WTC11 (cell line): ENCODE results near the gene OPCML. TPM values are rescaled to one million over a fixed set of nuclear protein-coding genes. Genes with fewer than 3 reads are reported as not detected.

Experiments used
- ATAC-seq: fragments of 200-7000 bp; cut with Tn5 transposase; 2 replicates; pipeline ENCODE4 v1.10.0; 2021; ENCODE audit warnings: mild to moderate bottlenecking, moderate library complexity
- CTCF ChIA-PET: fragments of 300-600 bp; sonication (Branson Sonifier 250); formaldehyde crosslinking; loops from one replicate; lab custom pipeline; 2021; ENCODE audit warnings: antibody characterized with exemption; lab: Charles Lee
- POLR2A ChIA-PET: fragments of 350-600 bp; sonication (Branson Sonifier 250); formaldehyde crosslinking; loops from one replicate; lab custom pipeline; 2021; ENCODE audit warnings: antibody characterized with exemption; lab: Charles Lee
- DNase-seq: peaks from one replicate; pipeline ENCODE4 v3.0.0; 2021; ENCODE audit warnings: low spot score
- H3K27ac Mint-ChIP-seq: 2 replicates; pipeline ENCODE4 v1.8.0; 2021; ENCODE audit warnings: mixed read lengths
- H3K27me3 Mint-ChIP-seq: 2 replicates; pipeline ENCODE4 v1.8.0; 2021; ENCODE audit warnings: low read depth, mild to moderate bottlenecking, moderate library complexity, mixed read lengths
- H3K36me3 Mint-ChIP-seq: 2 replicates; pipeline ENCODE4 v1.8.0; 2021; ENCODE audit warnings: mixed read lengths
- H3K4me1 Mint-ChIP-seq: 2 replicates; pipeline ENCODE4 v1.8.0; 2022; ENCODE audit warnings: mixed read lengths
- H3K4me3 Mint-ChIP-seq: 2 replicates; pipeline ENCODE4 v1.8.0; 2021; ENCODE audit warnings: mild to moderate bottlenecking, moderate library complexity, mixed read lengths
- H3K9me3 Mint-ChIP-seq: 2 replicates; pipeline ENCODE4 v1.8.0; 2021; ENCODE audit warnings: mixed read lengths
- ETV6 ChIP-seq: sonication (generic); formaldehyde crosslinking; IDR thresholded peaks from 2 replicates; pipeline ENCODE4 v1.8.1; 2022; ENCODE audit warnings: mild to moderate bottlenecking, missing genetic modification reagents
- GTF2I ChIP-seq: fragments of 250-450 bp; sonication (Bioruptor Pico); conservative IDR thresholded peaks from 2 replicates; pipeline ENCODE4 v1.4.0; 2021; ENCODE audit warnings: mild to moderate bottlenecking
- OVOL2 ChIP-seq: fragments of 250-450 bp; sonication (Bioruptor Pico); IDR thresholded peaks from 2 replicates; pipeline ENCODE4 v1.9.0; 2021; ENCODE audit warnings: mild to moderate bottlenecking, borderline replicate concordance
- SMAD3 ChIP-seq: sonication (generic); formaldehyde crosslinking; IDR thresholded peaks from 2 replicates; pipeline ENCODE4 v1.8.0; 2022; ENCODE audit warnings: missing genetic modification reagents, mild to moderate bottlenecking, borderline replicate concordance
- SMAD4 ChIP-seq: sonication (generic); formaldehyde crosslinking; IDR thresholded peaks from 2 replicates; pipeline ENCODE4 v1.8.0; 2022; ENCODE audit warnings: mild to moderate bottlenecking, missing genetic modification reagents
- SP1 ChIP-seq: sonication (generic); formaldehyde crosslinking; conservative IDR thresholded peaks from 2 replicates; pipeline ENCODE4 v1.8.1; 2022; ENCODE audit warnings: missing genetic modification reagents
- ZBTB21 ChIP-seq: sonication (generic); formaldehyde crosslinking; IDR thresholded peaks from 2 replicates; pipeline ENCODE4 v1.8.1; 2023; ENCODE audit warnings: mild to moderate bottlenecking, missing genetic modification reagents, borderline replicate concordance
- ZNF317 ChIP-seq: sonication (generic); formaldehyde crosslinking; IDR thresholded peaks from 2 replicates; pipeline ENCODE4 v1.8.1; 2023; ENCODE audit warnings: low read depth, mild to moderate bottlenecking, moderate library complexity, missing genetic modification reagents, borderline replicate concordance
- total RNA-seq: library from RNA; stranded (reverse); gene quantifications from 3 replicates; pipeline ENCODE4 v1.2.3, GENCODE V29; 2021
- TF ChIP-seq, protein P1 (sequence below): fragments of 250-450 bp; sonication (Bioruptor Pico); IDR thresholded peaks from 2 replicates; pipeline ENCODE4 v1.9.0; 2021; ENCODE audit warnings: mild to moderate bottlenecking
- TF ChIP-seq, protein P2 (sequence below): sonication (generic); formaldehyde crosslinking; IDR thresholded peaks from 2 replicates; pipeline ENCODE4 v1.8.1; 2022; ENCODE audit warnings: missing genetic modification reagents, borderline replicate concordance
- TF ChIP-seq, protein P3 (sequence below): sonication (generic); formaldehyde crosslinking; conservative IDR thresholded peaks from 2 replicates; pipeline ENCODE4 v1.8.1; 2023; ENCODE audit warnings: mild to moderate bottlenecking, low read depth, missing genetic modification reagents, moderate library complexity
- TF ChIP-seq, protein P4 (sequence below): sonication (generic); formaldehyde crosslinking; IDR thresholded peaks from 2 replicates; pipeline ENCODE4 v1.8.1; 2023; ENCODE audit warnings: mild to moderate bottlenecking, moderate library complexity, missing genetic modification reagents
- TF ChIP-seq, protein P5 (sequence below): fragments of 200-600 bp; IDR thresholded peaks from 2 replicates; pipeline ENCODE4 v1.8.0; 2022; ENCODE audit warnings: antibody characterized with exemption
- TF ChIP-seq, protein P6 (sequence below): sonication (generic); formaldehyde crosslinking; IDR thresholded peaks from 2 replicates; pipeline ENCODE4 v1.8.0; 2022; ENCODE audit warnings: mild to moderate bottlenecking, missing genetic modification reagents
- TF ChIP-seq, protein P7 (sequence below): fragments of 250-450 bp; sonication (Bioruptor Pico); IDR thresholded peaks from 2 replicates; pipeline ENCODE4 v1.9.0; 2021; ENCODE audit warnings: moderate library complexity, mild to moderate bottlenecking, inconsistent platforms, borderline replicate concordance

OPCML gene
- total RNA-seq, 1 experiment from 2014 or later: 1.5 TPM

DNA sequence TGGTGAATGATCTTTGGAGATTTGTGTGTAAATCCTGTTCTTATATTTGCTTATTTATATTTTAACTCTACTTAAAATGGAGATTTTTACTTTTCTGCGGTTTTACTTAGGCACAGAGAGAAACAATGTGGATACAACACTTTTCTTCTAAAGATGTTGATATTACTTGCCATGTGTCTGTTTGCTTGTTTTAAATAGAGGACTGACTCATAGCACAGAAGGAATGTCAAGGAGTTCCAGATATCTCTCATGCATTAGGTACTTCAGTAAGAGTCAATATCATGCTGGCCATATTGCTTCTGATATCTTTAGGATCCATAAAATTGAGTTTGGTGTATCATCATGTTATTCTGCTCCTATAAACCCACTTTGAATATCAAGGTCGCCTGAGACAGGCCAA lies 395.0 kb downstream of the OPCML start:
- POLR2A ChIA-PET: no interaction called here
- H3K27me3 Mint-ChIP-seq: peaks cover 8% of the 10 kb centered on the region

DNA sequence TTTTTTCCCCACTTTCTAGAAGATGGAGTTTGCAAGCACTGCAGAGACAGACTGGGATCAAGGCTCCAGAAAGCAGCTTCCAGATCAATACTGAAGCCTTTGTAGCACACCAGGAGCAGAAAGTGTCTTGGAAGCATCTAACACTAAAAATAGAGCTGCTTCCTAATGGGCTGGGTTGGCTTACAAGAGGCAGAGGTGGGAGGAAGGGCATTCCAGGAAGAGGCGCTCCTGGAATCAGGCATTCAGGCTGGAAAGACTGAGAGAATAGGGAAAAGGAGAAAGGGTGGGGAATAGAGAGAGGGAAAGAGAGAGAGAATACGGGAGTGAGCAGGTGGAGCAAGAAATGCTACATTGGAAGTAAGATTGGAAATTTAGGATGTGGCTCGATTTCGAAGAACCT lies 395.9 kb downstream of the OPCML start:
- Mint-ChIP-seq H3K4me1 (peaks cover 30% of the 10 kb centered on the region), H3K36me3 (no peaks in the 10 kb centered on the region), H3K27ac (peak overlapping the region; percentile 22; the same call in 1 of the 2 replicates), H3K4me3 (no peak overlapping the region), H3K9me3 (peaks cover 5% of the 10 kb centered on the region)
- CTCF ChIA-PET: interaction anchor here (0.6 to 4.0 kb wide), 8 partner anchors 9 to 699 kb away, joined by 3 to 77 read pairs (median 11); no protein-coding TSS in a partner anchor
- ATAC-seq: peak; percentile 58
- DNase-seq: no peak
- no peak for TF ChIP-seq ZBTB21 (CRISPR knock-in tag)
- TF ChIP-seq, protein P1, sequence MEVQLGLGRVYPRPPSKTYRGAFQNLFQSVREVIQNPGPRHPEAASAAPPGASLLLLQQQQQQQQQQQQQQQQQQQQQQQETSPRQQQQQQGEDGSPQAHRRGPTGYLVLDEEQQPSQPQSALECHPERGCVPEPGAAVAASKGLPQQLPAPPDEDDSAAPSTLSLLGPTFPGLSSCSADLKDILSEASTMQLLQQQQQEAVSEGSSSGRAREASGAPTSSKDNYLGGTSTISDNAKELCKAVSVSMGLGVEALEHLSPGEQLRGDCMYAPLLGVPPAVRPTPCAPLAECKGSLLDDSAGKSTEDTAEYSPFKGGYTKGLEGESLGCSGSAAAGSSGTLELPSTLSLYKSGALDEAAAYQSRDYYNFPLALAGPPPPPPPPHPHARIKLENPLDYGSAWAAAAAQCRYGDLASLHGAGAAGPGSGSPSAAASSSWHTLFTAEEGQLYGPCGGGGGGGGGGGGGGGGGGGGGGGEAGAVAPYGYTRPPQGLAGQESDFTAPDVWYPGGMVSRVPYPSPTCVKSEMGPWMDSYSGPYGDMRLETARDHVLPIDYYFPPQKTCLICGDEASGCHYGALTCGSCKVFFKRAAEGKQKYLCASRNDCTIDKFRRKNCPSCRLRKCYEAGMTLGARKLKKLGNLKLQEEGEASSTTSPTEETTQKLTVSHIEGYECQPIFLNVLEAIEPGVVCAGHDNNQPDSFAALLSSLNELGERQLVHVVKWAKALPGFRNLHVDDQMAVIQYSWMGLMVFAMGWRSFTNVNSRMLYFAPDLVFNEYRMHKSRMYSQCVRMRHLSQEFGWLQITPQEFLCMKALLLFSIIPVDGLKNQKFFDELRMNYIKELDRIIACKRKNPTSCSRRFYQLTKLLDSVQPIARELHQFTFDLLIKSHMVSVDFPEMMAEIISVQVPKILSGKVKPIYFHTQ (CRISPR knock-in tag): no peak
- TF ChIP-seq, all 79 proteins: peak for 0
- peaks cover 3% of the 10 kb centered on the region for H3K27me3 Mint-ChIP-seq
- POLR2A ChIA-PET: no interaction called here

More for the DNA sequence above, 395.0 kb downstream of the OPCML start:
- no peak overlapping the region for H3K27ac Mint-ChIP-seq
- ATAC-seq (no peak), DNase-seq (no peak)
- peaks cover 5% of the 10 kb centered on the region for H3K9me3 Mint-ChIP-seq
- H3K36me3 Mint-ChIP-seq: no peaks in the 10 kb centered on the region
- CTCF ChIA-PET: interaction anchor here (1.5 kb wide), 1 partner anchor 482 kb away, joined by 3 read pairs; no protein-coding TSS in a partner anchor
- TF ChIP-seq GTF2I (CRISPR knock-in tag) (no peak), SMAD4 (CRISPR knock-in tag) (no peak), OVOL2 (no peak)
- TF ChIP-seq, protein P2, sequence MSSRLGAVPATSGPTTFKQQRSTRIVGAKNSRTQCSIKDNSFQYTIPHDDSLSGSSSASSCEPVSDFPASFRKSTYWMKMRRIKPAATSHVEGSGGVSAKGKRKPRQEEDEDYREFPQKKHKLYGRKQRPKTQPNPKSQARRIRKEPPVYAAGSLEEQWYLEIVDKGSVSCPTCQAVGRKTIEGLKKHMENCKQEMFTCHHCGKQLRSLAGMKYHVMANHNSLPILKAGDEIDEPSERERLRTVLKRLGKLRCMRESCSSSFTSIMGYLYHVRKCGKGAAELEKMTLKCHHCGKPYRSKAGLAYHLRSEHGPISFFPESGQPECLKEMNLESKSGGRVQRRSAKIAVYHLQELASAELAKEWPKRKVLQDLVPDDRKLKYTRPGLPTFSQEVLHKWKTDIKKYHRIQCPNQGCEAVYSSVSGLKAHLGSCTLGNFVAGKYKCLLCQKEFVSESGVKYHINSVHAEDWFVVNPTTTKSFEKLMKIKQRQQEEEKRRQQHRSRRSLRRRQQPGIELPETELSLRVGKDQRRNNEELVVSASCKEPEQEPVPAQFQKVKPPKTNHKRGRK (CRISPR knock-in tag): no peak
- H3K4me3 Mint-ChIP-seq: no peak overlapping the region
- H3K4me1 Mint-ChIP-seq: peaks cover 30% of the 10 kb centered on the region

DNA sequence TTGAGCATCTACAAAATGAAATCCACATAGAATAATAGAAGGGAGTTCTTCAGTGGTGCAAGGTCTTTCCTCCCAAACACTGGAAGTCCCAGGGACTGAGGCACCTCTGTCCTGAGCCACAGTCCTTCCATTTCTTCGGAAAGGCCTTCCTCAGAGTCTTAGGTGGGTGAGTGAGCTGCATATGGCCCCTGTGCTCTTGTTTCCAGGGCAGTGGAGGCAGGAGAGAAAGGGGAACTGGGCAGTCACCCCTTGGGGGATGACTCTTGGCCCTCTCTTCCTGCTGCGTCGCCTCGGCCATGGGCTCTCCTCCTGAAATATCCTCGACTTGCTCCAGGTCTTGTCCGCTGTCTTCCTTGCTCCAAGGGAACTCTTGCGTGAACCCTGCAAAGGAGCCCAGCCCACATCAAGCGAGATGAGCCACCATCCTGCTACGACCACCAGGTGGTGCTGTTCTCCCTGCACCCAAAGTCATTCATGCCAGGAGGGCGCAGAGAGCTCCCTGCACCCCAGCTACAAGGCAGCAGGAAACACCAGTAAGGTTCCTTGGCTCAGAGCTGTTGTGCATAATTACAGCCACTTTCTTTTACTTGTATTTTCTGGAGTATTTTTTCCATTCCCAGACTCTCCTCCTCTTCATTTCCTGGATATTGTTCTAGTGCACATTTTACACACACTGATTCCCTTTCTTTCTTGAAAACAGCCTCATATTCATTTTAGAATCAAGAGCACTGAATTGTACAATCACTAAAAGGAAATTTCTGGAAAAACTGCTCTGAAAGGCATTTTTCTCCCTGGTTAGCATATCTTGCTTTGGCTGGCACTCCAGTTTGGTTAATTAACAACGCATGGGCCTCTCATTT lies 397.8 kb downstream of the OPCML start:
- H3K4me3 Mint-ChIP-seq: no peak overlapping the region
- DNase-seq (peak; percentile 84), ATAC-seq (peak; percentile 97)
- H3K27ac Mint-ChIP-seq: no peak overlapping the region
- peaks cover 3% of the 10 kb centered on the region; the same call in 1 of the 2 replicates for H3K9me3 Mint-ChIP-seq
- H3K27me3 Mint-ChIP-seq: no peaks in the 10 kb centered on the region
- peaks cover 30% of the 10 kb centered on the region for H3K4me1 Mint-ChIP-seq
- POLR2A ChIA-PET: interaction anchor here (0.6 to 0.7 kb wide), 2 partner anchors 30 to 407 kb away, joined by 3 read pairs; no protein-coding TSS in a partner anchor
- H3K36me3 Mint-ChIP-seq: no peaks in the 10 kb centered on the region
- CTCF ChIA-PET: interaction anchor here (0.5 to 4.0 kb wide), 75 partner anchors 11 to 1446 kb away, joined by 3 to 114 read pairs (median 4); no protein-coding TSS in a partner anchor
- TF ChIP-seq, protein P3, sequence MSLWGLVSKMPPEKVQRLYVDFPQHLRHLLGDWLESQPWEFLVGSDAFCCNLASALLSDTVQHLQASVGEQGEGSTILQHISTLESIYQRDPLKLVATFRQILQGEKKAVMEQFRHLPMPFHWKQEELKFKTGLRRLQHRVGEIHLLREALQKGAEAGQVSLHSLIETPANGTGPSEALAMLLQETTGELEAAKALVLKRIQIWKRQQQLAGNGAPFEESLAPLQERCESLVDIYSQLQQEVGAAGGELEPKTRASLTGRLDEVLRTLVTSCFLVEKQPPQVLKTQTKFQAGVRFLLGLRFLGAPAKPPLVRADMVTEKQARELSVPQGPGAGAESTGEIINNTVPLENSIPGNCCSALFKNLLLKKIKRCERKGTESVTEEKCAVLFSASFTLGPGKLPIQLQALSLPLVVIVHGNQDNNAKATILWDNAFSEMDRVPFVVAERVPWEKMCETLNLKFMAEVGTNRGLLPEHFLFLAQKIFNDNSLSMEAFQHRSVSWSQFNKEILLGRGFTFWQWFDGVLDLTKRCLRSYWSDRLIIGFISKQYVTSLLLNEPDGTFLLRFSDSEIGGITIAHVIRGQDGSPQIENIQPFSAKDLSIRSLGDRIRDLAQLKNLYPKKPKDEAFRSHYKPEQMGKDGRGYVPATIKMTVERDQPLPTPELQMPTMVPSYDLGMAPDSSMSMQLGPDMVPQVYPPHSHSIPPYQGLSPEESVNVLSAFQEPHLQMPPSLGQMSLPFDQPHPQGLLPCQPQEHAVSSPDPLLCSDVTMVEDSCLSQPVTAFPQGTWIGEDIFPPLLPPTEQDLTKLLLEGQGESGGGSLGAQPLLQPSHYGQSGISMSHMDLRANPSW (CRISPR knock-in tag): no peak
- TF ChIP-seq, protein P4, sequence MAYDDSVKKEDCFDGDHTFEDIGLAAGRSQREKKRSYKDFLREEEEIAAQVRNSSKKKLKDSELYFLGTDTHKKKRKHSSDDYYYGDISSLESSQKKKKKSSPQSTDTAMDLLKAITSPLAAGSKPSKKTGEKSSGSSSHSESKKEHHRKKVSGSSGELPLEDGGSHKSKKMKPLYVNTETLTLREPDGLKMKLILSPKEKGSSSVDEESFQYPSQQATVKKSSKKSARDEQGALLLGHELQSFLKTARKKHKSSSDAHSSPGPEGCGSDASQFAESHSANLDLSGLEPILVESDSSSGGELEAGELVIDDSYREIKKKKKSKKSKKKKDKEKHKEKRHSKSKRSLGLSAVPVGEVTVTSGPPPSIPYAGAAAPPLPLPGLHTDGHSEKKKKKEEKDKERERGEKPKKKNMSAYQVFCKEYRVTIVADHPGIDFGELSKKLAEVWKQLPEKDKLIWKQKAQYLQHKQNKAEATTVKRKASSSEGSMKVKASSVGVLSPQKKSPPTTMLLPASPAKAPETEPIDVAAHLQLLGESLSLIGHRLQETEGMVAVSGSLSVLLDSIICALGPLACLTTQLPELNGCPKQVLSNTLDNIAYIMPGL: 0 out of 2 replicates have a peak, but pooled peaks have one; percentile 23
- TF ChIP-seq SMAD3 (CRISPR knock-in tag): peak; percentile 33; the same call in 1 of the 2 replicates
- TF ChIP-seq SP1 (CRISPR knock-in tag): peak; percentile 47; the same call in 1 of the 2 replicates
- TF ChIP-seq, protein P5, sequence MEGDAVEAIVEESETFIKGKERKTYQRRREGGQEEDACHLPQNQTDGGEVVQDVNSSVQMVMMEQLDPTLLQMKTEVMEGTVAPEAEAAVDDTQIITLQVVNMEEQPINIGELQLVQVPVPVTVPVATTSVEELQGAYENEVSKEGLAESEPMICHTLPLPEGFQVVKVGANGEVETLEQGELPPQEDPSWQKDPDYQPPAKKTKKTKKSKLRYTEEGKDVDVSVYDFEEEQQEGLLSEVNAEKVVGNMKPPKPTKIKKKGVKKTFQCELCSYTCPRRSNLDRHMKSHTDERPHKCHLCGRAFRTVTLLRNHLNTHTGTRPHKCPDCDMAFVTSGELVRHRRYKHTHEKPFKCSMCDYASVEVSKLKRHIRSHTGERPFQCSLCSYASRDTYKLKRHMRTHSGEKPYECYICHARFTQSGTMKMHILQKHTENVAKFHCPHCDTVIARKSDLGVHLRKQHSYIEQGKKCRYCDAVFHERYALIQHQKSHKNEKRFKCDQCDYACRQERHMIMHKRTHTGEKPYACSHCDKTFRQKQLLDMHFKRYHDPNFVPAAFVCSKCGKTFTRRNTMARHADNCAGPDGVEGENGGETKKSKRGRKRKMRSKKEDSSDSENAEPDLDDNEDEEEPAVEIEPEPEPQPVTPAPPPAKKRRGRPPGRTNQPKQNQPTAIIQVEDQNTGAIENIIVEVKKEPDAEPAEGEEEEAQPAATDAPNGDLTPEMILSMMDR: peak; percentile 92
- TF ChIP-seq ZNF317: peak; percentile 86
- TF ChIP-seq, protein P6, sequence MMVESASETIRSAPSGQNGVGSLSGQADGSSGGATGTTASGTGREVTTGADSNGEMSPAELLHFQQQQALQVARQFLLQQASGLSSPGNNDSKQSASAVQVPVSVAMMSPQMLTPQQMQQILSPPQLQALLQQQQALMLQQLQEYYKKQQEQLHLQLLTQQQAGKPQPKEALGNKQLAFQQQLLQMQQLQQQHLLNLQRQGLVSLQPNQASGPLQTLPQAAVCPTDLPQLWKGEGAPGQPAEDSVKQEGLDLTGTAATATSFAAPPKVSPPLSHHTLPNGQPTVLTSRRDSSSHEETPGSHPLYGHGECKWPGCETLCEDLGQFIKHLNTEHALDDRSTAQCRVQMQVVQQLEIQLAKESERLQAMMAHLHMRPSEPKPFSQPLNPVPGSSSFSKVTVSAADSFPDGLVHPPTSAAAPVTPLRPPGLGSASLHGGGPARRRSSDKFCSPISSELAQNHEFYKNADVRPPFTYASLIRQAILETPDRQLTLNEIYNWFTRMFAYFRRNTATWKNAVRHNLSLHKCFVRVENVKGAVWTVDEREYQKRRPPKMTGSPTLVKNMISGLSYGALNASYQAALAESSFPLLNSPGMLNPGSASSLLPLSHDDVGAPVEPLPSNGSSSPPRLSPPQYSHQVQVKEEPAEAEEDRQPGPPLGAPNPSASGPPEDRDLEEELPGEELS: no peak
- TF ChIP-seq ETV6 (CRISPR knock-in tag): no peak
- TF ChIP-seq, protein P7, sequence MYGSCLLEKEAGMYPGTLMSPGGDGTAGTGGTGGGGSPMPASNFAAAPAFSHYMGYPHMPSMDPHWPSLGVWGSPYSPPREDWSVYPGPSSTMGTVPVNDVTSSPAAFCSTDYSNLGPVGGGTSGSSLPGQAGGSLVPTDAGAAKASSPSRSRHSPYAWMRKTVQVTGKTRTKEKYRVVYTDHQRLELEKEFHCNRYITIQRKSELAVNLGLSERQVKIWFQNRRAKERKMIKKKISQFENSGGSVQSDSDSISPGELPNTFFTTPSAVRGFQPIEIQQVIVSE (CRISPR knock-in tag): no peak
